ENCODE data around the gene PIGM. TPM values are rescaled to one million over a fixed set of nuclear protein-coding genes. Genes with fewer than 3 reads are reported as not detected.

Gene PIGM
- total RNA-seq, 4 donors from 2014 or later, result 3.3 to 6.5 (median 4.8) TPM

DNA sequence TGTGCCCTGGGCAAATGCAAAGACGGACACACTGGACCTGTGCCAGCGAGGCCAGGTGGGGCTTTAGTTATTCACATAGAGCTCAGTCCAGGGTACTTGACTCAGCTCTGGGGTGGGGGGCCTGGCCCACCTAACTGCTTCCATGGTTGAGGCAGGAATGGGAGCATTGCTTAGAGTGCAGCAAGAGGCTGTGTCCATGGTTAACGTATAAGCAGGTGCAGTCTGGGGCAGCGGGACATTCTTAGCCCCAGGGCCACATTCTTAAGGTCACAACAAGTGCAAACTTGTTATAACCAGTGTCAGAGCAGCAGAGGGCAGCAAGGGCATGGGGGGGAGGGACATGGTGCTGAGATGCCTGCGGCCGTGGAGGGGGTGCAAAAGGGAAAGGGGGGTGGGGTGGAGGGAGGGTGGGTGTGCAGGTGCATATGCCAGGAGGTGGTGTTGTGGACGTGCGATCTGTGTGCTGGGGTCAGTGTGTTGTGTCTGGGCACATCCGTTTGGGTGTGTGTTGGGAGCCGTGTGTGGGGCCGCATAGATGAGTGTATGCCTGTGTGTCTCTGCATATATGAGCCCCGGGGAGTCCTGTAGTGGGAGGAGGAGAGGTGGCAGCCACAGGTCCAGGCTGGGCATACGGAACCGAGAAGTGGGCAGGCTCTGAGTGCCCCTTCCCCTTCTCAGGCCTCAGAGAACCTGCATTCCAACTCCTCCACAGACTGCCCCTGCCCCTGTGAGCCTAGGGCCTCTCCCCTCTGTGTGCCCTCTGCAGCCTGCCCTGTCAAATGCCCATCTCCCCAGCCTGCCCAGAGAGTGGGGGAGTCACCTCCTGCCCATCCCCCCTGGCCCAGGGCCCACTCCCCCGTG lies 29.8 kb upstream of the PIGM start:
- Histone ChIP-seq H3K9me3 (no peaks in the 10 kb centered on the region), H3K4me1 (peaks cover 3% of the 10 kb centered on the region), H3K4me3 (no peak overlapping the region), H3K27me3 (peaks cover 13% of the 10 kb centered on the region), H3K36me3 (no peaks in the 10 kb centered on the region), H3K27ac (no peak overlapping the region)
- TF ChIP-seq POLR2AphosphoS5 (IDR thresholded peaks at IDR 0.05) (no peak), POLR2A (IDR thresholded peaks at IDR 0.05) (no peak), EP300 (IDR thresholded peaks at IDR 0.05) (no peak)
- TF ChIP-seq, protein P1, sequence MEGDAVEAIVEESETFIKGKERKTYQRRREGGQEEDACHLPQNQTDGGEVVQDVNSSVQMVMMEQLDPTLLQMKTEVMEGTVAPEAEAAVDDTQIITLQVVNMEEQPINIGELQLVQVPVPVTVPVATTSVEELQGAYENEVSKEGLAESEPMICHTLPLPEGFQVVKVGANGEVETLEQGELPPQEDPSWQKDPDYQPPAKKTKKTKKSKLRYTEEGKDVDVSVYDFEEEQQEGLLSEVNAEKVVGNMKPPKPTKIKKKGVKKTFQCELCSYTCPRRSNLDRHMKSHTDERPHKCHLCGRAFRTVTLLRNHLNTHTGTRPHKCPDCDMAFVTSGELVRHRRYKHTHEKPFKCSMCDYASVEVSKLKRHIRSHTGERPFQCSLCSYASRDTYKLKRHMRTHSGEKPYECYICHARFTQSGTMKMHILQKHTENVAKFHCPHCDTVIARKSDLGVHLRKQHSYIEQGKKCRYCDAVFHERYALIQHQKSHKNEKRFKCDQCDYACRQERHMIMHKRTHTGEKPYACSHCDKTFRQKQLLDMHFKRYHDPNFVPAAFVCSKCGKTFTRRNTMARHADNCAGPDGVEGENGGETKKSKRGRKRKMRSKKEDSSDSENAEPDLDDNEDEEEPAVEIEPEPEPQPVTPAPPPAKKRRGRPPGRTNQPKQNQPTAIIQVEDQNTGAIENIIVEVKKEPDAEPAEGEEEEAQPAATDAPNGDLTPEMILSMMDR (IDR thresholded peaks at IDR 0.05), result no peak
- no peak for DNase-seq (ENCODE audit: low spot score in 2 of 2)
- WGBS, result 57% methylated on average over 15 of the region's 15 CpGs

DNA sequence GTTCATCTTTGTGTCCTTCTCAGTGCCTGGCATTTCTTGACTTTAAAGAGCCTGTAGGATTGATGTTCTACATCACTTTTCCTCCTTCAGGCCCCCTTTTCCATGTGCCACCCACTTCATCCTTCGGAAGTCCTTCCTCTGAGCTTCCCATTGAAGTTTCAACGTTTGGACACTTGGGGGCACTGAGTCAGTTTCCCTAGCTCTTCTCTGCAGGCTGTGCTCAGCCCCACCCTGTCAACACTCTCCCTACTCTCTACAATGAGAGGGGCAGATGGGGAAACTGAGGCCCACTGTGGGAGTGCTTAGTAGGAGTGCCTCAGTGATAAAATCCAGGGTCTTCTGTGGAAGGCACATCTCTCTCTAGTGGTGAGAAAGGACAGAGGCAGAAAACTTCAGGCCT lies 26.3 kb upstream of the PIGM start:
- DNase-seq (ENCODE audit: low spot score in 2 of 2), result no peak
- H3K4me1 ChIP-seq, result peaks cover 3% of the 10 kb centered on the region
- TF ChIP-seq POLR2AphosphoS5 (IDR thresholded peaks at IDR 0.05), result no peak
- no peak for TF ChIP-seq EP300 (IDR thresholded peaks at IDR 0.05)
- no peak for TF ChIP-seq POLR2A (IDR thresholded peaks at IDR 0.05)
- TF ChIP-seq, protein P1 (IDR thresholded peaks at IDR 0.05), result no peak
- WGBS, result 52% methylated on average over 2 of the region's 2 CpGs
- H3K4me3 ChIP-seq, result no peak overlapping the region
- H3K36me3 ChIP-seq, result no peaks in the 10 kb centered on the region
- no peak overlapping the region for H3K27ac ChIP-seq
- H3K9me3 ChIP-seq, result no peaks in the 10 kb centered on the region
- peaks cover 18% of the 10 kb centered on the region for H3K27me3 ChIP-seq

DNA sequence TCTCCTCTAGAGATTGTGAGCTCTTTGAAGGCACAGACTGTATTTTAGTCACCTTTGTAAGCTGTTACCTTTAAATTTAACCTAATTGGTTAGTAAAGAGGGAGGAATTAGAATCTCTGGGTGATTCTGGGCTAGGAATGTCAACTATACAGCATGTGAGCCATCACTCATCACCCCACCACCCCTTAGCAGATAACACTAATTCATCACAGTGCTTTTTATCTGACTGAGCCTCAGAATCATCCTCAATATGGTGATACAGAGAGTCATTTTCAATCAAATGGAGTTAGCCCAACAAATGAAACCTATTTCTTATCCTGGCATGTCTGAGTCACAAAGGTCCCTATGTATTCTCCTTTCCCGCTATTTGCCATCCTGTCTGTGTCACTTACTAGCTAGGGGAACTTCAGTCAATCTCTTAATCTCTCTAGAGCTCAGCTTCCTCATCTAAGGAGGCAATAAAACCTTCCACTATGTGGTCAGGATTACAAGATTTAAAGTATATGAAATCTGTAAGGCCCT lies 24.9 kb upstream of the PIGM start:
- no peaks in the 10 kb centered on the region for H3K9me3 ChIP-seq
- peaks cover 15% of the 10 kb centered on the region for H3K27me3 ChIP-seq
- no peak overlapping the region for H3K27ac ChIP-seq
- H3K4me1 ChIP-seq, result peaks cover 2% of the 10 kb centered on the region
- no peak for DNase-seq (ENCODE audit: low spot score in 2 of 2)
- no peak overlapping the region for H3K4me3 ChIP-seq
- no peak for TF ChIP-seq POLR2AphosphoS5 (IDR thresholded peaks at IDR 0.05)
- no peak for TF ChIP-seq POLR2A (IDR thresholded peaks at IDR 0.05)
- TF ChIP-seq, protein P1 (IDR thresholded peaks at IDR 0.05), result no peak
- no peak for TF ChIP-seq EP300 (IDR thresholded peaks at IDR 0.05)
- no peaks in the 10 kb centered on the region for H3K36me3 ChIP-seq
- WGBS, result 79% methylated on average over 1 of the region's 1 CpG

DNA sequence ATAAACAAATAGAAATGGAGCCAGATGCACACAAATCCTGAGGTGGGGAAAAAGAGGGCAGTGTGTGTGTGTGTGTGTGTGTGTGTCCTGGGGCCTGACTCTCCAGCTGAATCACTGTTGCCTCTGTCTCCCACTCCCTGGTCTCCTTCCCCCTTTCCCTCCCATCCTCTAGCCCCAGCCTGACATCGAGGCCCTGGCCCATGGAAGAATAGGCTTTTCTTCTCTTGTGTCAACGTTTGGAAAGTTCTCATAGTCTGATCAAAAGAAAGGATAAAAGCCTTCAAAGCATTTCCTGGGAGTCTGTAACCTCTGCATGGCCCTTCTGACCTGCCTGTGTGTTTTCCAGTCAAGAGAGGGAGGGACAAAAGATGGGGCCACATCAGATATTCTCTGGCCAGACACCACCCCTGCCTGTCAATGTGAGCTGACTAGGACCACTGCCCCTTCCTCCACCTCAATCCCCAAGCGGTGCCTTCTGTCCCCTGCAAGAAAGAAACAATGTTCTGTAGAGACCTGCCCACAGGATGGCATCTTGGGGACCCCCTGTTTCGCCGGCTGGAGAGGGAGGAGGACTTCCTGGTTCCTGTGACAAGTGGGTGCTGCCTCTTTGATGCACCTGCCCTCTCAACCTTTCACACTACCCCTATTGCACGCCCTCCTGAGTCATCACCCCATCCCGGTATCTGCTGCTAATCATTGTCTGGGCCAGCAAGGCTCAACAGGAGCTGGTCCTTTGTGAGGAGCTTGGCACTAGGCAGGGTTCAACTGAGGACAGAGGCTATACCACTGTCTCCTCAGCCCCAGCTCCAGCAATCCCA lies 22.0 kb upstream of the PIGM start:
- Histone ChIP-seq H3K4me1 (no peaks in the 10 kb centered on the region), H3K27ac (no peak overlapping the region), H3K9me3 (no peaks in the 10 kb centered on the region), H3K36me3 (no peaks in the 10 kb centered on the region), H3K4me3 (no peak overlapping the region), H3K27me3 (peaks cover 10% of the 10 kb centered on the region)
- TF ChIP-seq POLR2A (IDR thresholded peaks at IDR 0.05) (no peak), POLR2AphosphoS5 (IDR thresholded peaks at IDR 0.05) (no peak), EP300 (IDR thresholded peaks at IDR 0.05) (no peak)
- TF ChIP-seq, protein P1 (IDR thresholded peaks at IDR 0.05), result no peak
- no peak for DNase-seq (ENCODE audit: low spot score in 2 of 2)
- WGBS, result 66% methylated on average over 7 of the region's 7 CpGs

DNA sequence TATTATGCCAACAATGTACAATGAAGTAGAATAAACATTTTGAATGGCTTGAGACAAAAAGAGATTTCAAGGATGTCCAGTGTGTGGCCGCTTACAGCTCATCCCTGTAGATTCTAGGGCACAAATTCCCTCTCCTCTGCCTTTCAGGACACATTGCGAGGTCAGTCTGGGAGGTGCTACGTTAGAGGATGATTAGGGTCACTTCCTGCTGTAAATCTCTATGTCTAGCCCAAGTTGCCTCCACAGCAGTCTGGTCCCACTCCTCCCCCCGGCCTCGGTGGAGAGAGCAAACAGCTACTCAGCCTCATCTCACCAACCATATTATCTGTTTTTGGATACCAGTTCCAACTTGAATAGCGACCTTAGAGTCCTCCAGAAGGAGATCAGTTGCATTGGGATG lies 21.1 kb upstream of the PIGM start:
- no peak overlapping the region for H3K27ac ChIP-seq
- H3K9me3 ChIP-seq, result no peaks in the 10 kb centered on the region
- 61% methylated on average over 6 of the region's 6 CpGs for WGBS
- DNase-seq (ENCODE audit: low spot score in 2 of 2), result no peak
- no peaks in the 10 kb centered on the region for H3K36me3 ChIP-seq
- TF ChIP-seq, protein P1 (IDR thresholded peaks at IDR 0.05), result no peak
- no peak for TF ChIP-seq EP300 (IDR thresholded peaks at IDR 0.05)
- TF ChIP-seq POLR2A (IDR thresholded peaks at IDR 0.05), result no peak
- no peak for TF ChIP-seq POLR2AphosphoS5 (IDR thresholded peaks at IDR 0.05)
- H3K4me3 ChIP-seq, result no peak overlapping the region
- H3K4me1 ChIP-seq, result no peaks in the 10 kb centered on the region
- peaks cover 10% of the 10 kb centered on the region for H3K27me3 ChIP-seq
